GM19328 (cell line): ENCODE measurements around the gene YWHAQ.
"Not testable (repeated sequence)": the region's sequence is repeated elsewhere in the genome, so short reads cannot be mapped to it uniquely, and the experiment has no call there.

ENCODE experiments used
- ATAC-seq: cut with Tn5 transposase; IDR thresholded peaks from one replicate; pipeline ENCODE4 v1.9.1; 2021; ENCODE audit warnings: mild to moderate bottlenecking, moderate library complexity; ENCODE audit not compliant: unreplicated experiment

The YWHAQ gene

GRCh38 chr2:9552219-9553178, 78.3 kb downstream of the YWHAQ start:
- ATAC-seq: no peak

DNA sequence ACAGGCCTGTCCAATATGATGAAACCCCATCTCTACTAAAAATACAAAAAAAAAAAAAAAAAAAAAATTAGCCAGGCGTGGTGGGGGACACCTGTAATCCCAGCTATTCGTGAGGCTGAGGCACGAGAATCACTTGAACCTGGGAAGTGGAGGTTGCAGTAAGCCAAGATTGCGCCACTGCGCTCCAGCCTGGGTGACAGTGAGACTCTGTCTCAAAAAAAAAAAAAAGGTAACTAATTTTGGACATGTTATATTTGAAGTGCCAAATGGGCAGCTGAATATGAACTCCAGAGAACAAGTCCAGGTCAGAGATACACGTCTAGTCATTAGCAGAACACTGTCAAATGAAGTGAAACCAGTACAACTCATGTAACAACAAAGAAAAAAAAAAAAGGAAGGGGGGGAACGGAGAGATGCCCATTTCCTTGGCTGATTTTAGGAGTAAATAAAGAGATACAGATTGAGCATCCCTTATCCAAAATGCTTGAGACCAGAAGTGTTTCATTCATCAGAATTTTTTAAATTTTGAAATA, 79.9 kb downstream of the YWHAQ start:
- not testable (repeated sequence) for ATAC-seq

- ATAC-seq: no peak
Measured at GRCh38 chr2:9549420-9549819, 81.4 kb downstream of the YWHAQ start.

GRCh38 chr2:9548506-9548905, 82.3 kb downstream of the YWHAQ start:
- ATAC-seq: no peak

DNA sequence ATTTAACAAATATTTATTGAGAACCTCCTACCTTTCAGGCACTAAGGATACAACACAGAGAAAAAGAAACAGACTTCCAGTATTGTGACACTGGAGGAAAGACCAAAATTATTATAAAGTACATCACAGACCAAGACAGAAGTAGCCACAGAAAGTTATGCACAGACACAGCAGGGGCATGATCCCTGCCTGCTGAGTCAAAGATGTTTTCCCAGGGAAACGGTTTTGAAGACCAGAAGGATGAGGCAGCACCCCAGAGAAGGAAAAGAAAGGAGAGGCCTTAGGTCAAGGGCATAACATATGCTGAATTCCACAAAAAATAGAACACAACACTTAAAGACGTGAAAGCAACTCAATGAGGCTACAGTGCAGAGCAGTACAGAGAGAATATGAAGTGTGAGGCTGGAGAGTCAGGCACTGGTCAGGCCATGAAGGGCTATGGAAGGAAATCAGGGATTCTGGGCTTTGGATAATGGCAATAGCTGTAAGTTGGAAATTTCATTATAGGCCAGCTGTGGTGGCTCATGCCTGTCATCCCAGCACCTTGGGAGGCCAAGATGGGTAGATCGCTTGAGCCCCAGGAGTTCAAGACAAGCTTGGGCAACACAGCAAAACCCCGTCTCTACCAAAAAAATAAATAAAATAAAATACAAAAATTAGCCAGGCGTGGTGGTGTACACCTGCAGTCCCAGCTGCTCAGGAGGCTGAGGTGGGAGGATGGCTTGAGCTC, 83.4 kb downstream of the YWHAQ start:
- no peak for ATAC-seq

GRCh38 chr2:9545502-9545901, 85.3 kb downstream of the YWHAQ start:
- ATAC-seq: no peak

- ATAC-seq: no peak
Measured at GRCh38 chr2:9543557-9543956, 87.2 kb downstream of the YWHAQ start.

DNA sequence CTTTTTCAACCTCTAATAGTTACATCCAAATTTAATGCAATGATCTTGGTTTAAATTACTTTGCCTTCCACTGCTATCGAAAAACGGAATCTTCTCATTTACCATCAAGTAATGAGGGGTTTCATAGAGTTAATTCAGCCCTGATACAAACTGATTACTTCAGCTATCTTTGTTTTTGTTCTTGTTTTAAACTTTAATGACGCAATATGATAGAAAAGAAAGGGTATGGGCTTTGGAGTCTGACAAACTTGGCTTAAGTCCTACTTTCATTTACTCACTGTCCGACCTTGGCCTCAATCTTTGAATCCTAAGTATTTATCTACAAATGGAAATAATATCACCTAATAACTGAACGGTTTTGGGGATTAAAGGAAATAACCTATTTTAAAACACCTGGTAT, 91.3 kb downstream of the YWHAQ start:
- ATAC-seq: no peak

- no peak for ATAC-seq
Measured at GRCh38 chr2:9538000-9538507, 92.7 kb downstream of the YWHAQ start.

DNA sequence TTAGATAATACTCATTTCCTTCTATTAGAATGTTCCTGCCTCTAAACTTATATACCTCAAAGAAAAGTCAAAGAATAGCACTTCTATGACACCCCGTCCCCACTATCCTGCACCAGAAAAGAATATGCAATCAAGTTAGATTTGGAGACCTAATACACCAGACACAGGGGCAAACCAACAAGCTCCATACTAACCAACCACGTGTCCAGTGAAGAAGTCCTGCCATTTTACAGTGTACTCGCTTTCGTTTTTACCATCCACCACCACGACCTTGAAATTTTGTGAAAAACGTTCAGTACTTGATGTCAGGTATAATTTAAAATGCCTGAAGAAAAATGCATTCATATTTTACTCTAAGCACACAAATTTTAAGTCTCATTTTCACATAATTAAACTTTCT, 94.3 kb downstream of the YWHAQ start:
- ATAC-seq: no peak

DNA sequence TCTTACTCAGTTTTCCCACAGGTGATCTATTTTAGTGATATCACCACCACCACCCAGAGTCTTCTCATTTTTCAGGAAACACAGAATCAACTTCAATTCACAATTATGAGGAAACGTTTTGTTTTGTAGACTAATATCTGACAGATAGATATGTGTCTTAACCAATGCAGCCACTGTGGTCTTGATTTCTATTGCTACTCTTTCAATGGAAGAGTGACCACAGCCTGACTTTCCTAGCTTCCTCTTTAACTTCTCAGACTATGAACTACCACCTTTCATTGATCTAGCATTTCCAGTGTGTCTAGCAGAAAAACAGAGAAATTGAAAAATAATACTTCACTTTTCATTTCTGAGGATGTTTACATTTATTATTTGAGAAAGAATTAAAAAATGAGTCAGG, 95.6 kb downstream of the YWHAQ start:
- no peak for ATAC-seq
